Thoracic aorta (tissue), 2 donors: ENCODE results near the gene COL6A2. TPM values are rescaled to one million over a fixed set of nuclear protein-coding genes. Genes with fewer than 3 reads are reported as not detected.
A peak's percentile ranks its signal among the peaks of the same experiment; 100 is the strongest.

Experiments
- ATAC-seq: fragments of 150-250 bp; one replicate; pipeline ENCODE4 v1.8.0; 2017; ENCODE audit warnings: low read depth; ENCODE audit not compliant: insufficient number of reproducible peaks, low FRiP score
- DNase-seq: peaks from one replicate; pipeline ENCODE4 v3.0.0-alpha.2; 2020; ENCODE audit warnings: low spot score
- H3K27ac ChIP-seq, 2 donors: fragments of 200-600 bp; sonication (generic); 1 replicate in 1 of 2; 2 replicates in 1 of 2; pipeline ENCODE4 v1.5.1; 2016; ENCODE audit warnings: mild to moderate bottlenecking in 2 of 2, moderate library complexity in 2 of 2
- H3K27me3 ChIP-seq: fragments of 200-600 bp; sonication (generic); replicated peaks from 2 replicates; pipeline ENCODE4 v1.6.0; 2016; ENCODE audit warnings: mild to moderate bottlenecking; ENCODE audit not compliant: insufficient read depth
- H3K36me3 ChIP-seq: fragments of 200-600 bp; sonication (generic); one replicate; pipeline ENCODE4 v1.5.1; 2016
- H3K4me1 ChIP-seq, 2 donors: fragments of 200-600 bp; sonication (generic); 1 replicate in 1 of 2; 2 replicates in 1 of 2; pipeline versions ENCODE4 v1.5.1 to v1.6.0; 2016; ENCODE audit warnings: low read depth in 2 of 2, mild to moderate bottlenecking in 1 of 2; ENCODE audit not compliant: control insufficient read depth in 1 of 2
- H3K4me3 ChIP-seq: fragments of 200-600 bp; sonication (generic); 2 replicates; pipeline ENCODE4 v1.5.1; 2016; ENCODE audit warnings: mild to moderate bottlenecking
- H3K9me3 ChIP-seq: fragments of 200-600 bp; sonication (generic); 2 replicates; pipeline ENCODE4 v1.5.1; 2016
- total RNA-seq, 2 donors: library from RNA; depleted of rRNA; stranded (reverse); fragments of >200 nt; gene quantifications; one replicate each; pipeline versions ENCODE4 v1.1.0 to v1.2.3, GENCODE V29; 2016
- TF ChIP-seq, protein P1 (sequence below): fragments of 200-600 bp; sonication (generic); IDR thresholded peaks from one replicate; pipeline ENCODE4 v1.5.1; 2019; ENCODE audit warnings: antibody characterized with exemption

COL6A2 gene
- total RNA-seq, 2 donors from 2014 or later, result 1,835 to 1,885 TPM

DNA sequence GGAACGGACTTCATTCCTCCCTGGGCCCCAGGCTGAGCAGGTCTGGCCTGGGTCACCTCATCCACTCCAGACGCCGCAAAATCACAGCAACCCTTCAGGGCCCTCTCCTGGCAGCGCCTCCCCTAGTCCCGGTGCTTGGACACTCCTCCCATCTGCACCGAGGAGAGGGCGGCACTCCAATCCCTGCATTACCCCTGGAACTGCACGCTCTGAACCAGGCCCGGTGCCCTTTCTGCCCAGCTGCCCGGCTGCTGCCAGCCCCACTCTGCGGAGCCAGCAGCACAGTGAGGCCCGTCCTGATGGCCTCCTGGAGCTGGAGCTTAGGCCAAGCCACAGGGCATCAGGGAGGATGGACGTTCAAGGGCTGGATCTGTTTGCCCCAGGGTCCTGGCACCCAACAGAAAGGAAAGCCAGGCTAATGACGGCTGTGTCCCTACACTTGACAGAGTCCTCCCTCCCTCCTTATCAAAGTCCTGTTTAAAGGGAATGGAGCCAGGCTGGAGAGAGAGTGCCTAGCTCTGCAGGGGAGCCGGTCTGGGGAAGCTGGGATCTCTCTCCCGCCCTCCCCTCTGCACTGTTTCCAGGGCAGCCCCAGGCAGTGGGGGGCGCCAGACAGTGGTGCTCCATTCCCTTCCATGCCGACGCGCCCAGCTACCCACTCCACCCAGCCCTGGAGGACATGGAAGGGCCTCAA is 12.7 kb downstream of the COL6A2 start:
- TF ChIP-seq, protein P1, sequence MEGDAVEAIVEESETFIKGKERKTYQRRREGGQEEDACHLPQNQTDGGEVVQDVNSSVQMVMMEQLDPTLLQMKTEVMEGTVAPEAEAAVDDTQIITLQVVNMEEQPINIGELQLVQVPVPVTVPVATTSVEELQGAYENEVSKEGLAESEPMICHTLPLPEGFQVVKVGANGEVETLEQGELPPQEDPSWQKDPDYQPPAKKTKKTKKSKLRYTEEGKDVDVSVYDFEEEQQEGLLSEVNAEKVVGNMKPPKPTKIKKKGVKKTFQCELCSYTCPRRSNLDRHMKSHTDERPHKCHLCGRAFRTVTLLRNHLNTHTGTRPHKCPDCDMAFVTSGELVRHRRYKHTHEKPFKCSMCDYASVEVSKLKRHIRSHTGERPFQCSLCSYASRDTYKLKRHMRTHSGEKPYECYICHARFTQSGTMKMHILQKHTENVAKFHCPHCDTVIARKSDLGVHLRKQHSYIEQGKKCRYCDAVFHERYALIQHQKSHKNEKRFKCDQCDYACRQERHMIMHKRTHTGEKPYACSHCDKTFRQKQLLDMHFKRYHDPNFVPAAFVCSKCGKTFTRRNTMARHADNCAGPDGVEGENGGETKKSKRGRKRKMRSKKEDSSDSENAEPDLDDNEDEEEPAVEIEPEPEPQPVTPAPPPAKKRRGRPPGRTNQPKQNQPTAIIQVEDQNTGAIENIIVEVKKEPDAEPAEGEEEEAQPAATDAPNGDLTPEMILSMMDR, result no peak
- Histone ChIP-seq H3K4me1 (peaks cover 23 to 38% of the 10 kb centered on the region in 2 donors), H3K36me3 (peaks cover 53% of the 10 kb centered on the region), H3K4me3 (peak overlapping the region; percentile 43), H3K27ac (peak overlapping the region; percentile 68 to 77), H3K27me3 (no peaks in the 10 kb centered on the region), H3K9me3 (peaks cover 4% of the 10 kb centered on the region)
- DNase-seq (peak; percentile 15), ATAC-seq (peak; percentile 67)

DNA sequence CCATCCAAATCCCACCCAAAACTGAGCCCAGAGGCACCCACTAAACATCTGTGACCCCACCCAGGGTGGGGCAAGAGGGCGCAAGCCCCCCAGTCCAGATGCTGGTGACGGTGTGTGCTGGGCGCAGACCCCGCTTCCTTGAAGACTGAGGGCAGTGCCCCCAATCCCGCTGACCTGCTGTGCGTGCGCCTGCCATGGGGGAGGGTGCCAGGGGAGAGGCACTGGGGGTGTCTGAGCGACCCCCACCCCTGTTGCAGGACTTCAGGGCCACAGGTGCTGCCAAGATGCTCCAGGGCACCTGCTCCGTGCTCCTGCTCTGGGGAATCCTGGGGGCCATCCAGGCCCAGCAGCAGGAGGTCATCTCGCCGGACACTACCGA is 13.3 kb downstream of the COL6A2 start:
- no peak for DNase-seq
- Histone ChIP-seq H3K27ac (peak overlapping the region; percentile 68 to 77), H3K36me3 (peaks cover 58% of the 10 kb centered on the region), H3K4me1 (peaks cover 23 to 38% of the 10 kb centered on the region in 2 donors), H3K4me3 (no peak overlapping the region), H3K27me3 (no peaks in the 10 kb centered on the region), H3K9me3 (peaks cover 4% of the 10 kb centered on the region)
- TF ChIP-seq, protein P1, result no peak
- ATAC-seq, result no peak

DNA sequence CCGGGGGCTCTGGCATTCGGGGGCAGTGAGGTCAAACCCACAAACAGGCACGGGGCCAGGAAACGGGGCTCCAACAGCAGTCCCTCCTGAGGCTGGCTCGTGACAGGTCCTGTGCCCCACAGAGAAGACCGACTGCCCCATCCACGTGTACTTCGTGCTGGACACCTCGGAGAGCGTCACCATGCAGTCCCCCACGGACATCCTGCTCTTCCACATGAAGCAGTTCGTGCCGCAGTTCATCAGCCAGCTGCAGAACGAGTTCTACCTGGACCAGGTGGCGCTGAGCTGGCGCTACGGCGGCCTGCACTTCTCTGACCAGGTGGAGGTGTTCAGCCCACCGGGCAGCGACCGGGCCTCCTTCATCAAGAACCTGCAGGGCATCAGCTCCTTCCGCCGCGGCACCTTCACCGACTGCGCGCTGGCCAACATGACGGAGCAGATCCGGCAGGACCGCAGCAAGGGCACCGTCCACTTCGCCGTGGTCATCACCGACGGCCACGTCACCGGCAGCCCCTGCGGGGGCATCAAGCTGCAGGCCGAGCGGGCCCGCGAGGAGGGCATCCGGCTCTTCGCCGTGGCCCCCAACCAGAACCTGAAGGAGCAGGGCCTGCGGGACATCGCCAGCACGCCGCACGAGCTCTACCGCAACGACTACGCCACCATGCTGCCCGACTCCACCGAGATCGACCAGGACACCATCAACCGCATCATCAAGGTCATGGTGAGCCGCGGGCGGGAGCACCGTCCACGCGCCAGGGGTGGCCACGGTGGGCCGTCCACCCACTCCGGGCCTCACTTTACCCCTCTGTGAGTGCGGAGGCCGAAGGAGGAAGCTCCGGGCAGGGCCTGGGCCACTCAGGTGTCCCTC is 14.2 kb downstream of the COL6A2 start:
- Histone ChIP-seq H3K27me3 (no peaks in the 10 kb centered on the region), H3K36me3 (peaks cover 67% of the 10 kb centered on the region), H3K4me3 (no peak overlapping the region), H3K9me3 (peaks cover 4% of the 10 kb centered on the region), H3K4me1 (peaks cover 23 to 34% of the 10 kb centered on the region in 2 donors), H3K27ac (no peak overlapping the region)
- TF ChIP-seq, protein P1, result no peak
- ATAC-seq (no peak), DNase-seq (peak; percentile 1)

DNA sequence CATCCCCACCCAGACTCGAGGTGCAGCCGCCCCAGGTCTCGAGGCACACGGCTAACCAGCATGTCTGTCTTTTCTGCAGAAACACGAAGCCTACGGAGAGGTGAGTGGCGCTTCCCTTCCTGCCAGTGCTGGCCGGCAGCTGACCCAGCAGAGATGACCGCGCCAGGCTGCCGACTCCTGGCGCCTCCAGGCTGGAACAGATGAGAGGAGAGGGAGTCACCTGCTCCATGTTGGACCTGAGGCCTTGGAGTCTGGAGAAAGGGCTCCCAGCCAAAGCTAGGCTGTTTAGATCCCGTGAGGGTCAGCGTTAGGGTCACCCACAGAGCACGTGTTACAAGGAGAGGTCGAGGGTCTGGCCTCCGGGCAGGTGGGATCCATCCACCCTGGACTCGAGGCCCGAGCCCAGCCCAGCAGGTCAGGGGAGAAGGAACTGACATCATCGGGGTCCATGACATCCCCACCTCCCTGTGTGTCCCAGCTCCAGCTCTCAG is 14.9 kb downstream of the COL6A2 start:
- TF ChIP-seq, protein P1, result no peak
- no peak for ATAC-seq
- Histone ChIP-seq H3K9me3 (peaks cover 4% of the 10 kb centered on the region), H3K4me1 (peaks cover 23 to 34% of the 10 kb centered on the region in 2 donors), H3K4me3 (no peak overlapping the region), H3K27ac (no peak overlapping the region), H3K36me3 (peaks cover 74% of the 10 kb centered on the region), H3K27me3 (no peaks in the 10 kb centered on the region)
- peak; percentile 1 for DNase-seq
